ENCODE measurements around the gene BOC. TPM values are rescaled to one million over a fixed set of nuclear protein-coding genes. Genes with fewer than 3 reads are reported as not detected.

The BOC gene
- total and polyA plus RNA-seq, 2 of the 8 experiments (the other 6 are each of a cell fraction or from before 2014, with no cell fraction given): 6.9 to 9.3 TPM

DNA sequence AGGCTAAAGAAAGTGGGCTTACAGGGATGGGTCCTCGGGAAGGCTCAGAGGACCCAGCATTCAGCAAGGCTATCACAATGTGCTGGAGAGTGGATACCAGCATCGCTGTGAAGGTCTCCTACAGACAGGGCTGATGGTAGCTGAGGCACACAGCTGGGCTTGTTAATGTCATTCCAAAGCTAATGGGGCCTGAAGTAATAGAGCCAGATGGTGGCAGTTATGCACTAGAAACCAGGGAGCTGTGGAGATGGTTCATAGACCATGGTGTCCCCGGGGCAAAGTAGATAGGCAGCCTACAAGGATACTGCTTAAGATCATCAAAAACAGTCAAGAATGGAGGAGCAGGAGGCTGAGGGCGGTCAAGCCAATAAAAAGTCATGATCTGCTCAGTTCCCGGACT lies 24.8 kb upstream of the BOC start:
- no peak overlapping the region for H3K4ac ChIP-seq (replicated peaks; ENCODE audit: insufficient read length, low read depth, low read length)
- no peak for FAIRE-seq
- H3K27me3 ChIP-seq (replicated peaks in 1 of 4; ENCODE audit: control insufficient read depth in 3 of 4, extremely low read depth in 1 of 4, insufficient read depth in 3 of 4, low read length in 3 of 4): peaks cover 0 to 2% (median 0%) of the 10 kb centered on the region in 4 experiments; a peak in 1 of 7 replicates
- no peak overlapping the region for H2BK20ac ChIP-seq (ENCODE audit: low read length)
- ChIA-PET POLR2A (ENCODE audit: partially characterized antibody) (no interaction called here), CTCF (ENCODE audit: partially characterized antibody) (interaction anchor here (1.2 to 1.4 kb wide), 3 partner anchors 8 to 63 kb away, joined by 3 to 6 read pairs (median 4); no protein-coding TSS in a partner anchor)
- no peak overlapping the region for H2AFZ ChIP-seq (ENCODE audit: low read length)
- no peak for DNase-seq (ENCODE audit: low read depth in 1 of 2, low spot score in 2 of 2)
- no peak overlapping the region for H3K18ac ChIP-seq (ENCODE audit: extremely low read depth, low read length)
- H3K9ac ChIP-seq (replicated peaks in 1 of 4; ENCODE audit: extremely low read depth in 1 of 4, low read depth in 3 of 4, low read length in 3 of 4): no peak overlapping the region
- TF ChIP-seq CHD1 (IDR thresholded peaks at IDR 0.05; ENCODE audit: low read depth, low read length) (no peak), TAF1 (IDR thresholded peaks at IDR 0.05; ENCODE audit: low read depth, low read length) (no peak), ASH2L (IDR thresholded peaks at IDR 0.05; ENCODE audit: low read length) (no peak), SIX5 (IDR thresholded peaks at IDR 0.05; ENCODE audit: low read depth, low read length) (no peak), MAFK (IDR thresholded peaks at IDR 0.05; ENCODE audit: low read depth, low read length) (no peak)
- H3K56ac ChIP-seq (replicated peaks; ENCODE audit: insufficient read length, low read depth, low read length): no peak overlapping the region
- H4K20me1 ChIP-seq (replicated peaks in 1 of 2; ENCODE audit: control insufficient read depth in 1 of 2, insufficient read depth in 2 of 2, low read length in 2 of 2): no peaks in the 10 kb centered on the region
- no peaks in the 10 kb centered on the region for H3K4me1 ChIP-seq (replicated peaks in 1 of 4; ENCODE audit: control insufficient read depth in 3 of 4, insufficient read depth in 4 of 4, low read length in 3 of 4)
- H2BK12ac ChIP-seq (ENCODE audit: low read depth, low read length): no peak overlapping the region
- H3K23ac ChIP-seq (ENCODE audit: insufficient read length): no peak overlapping the region
- no peak overlapping the region for H3K4me2 ChIP-seq (ENCODE audit: insufficient read depth in 1 of 2, low read depth in 2 of 2, low read length in 2 of 2)
- H3K4me3 ChIP-seq (ENCODE audit: extremely low read depth in 1 of 4, insufficient read depth in 2 of 4, low read depth in 3 of 4, low read length in 4 of 4): no peak overlapping the region
- H4K5ac ChIP-seq (ENCODE audit: insufficient read length, low read depth, low read length): no peak overlapping the region
- no peak overlapping the region for H2BK120ac ChIP-seq (replicated peaks; ENCODE audit: low read depth, low read length)
- H2BK5ac ChIP-seq (ENCODE audit: low read depth, low read length): no peak overlapping the region
- no peaks in the 10 kb centered on the region for H3K9me3 ChIP-seq (ENCODE audit: insufficient read depth in 2 of 2, low read depth in 1 of 2, low read length in 1 of 2)
- H3K79me1 ChIP-seq (ENCODE audit: low read depth, low read length): no peaks in the 10 kb centered on the region
- H4K91ac ChIP-seq (replicated peaks; ENCODE audit: insufficient read length, low read length): no peak overlapping the region
- no peaks in the 10 kb centered on the region for H3K79me2 ChIP-seq (ENCODE audit: control insufficient read depth in 1 of 2, insufficient read depth in 2 of 2, low read length in 2 of 2)
- no peaks in the 10 kb centered on the region for H3K23me2 ChIP-seq (ENCODE audit: low read depth, low read length)
- no peak overlapping the region for H2BK15ac ChIP-seq (ENCODE audit: low read length)
- no peak overlapping the region for H2AK5ac ChIP-seq (ENCODE audit: low read depth, low read length)
- WGBS, 2 experiments (ENCODE audit: extremely low coverage in 1 of 2, insufficient coverage in 1 of 2, insufficient read length in 1 of 2, insufficient replicate concordance in 2 of 2, low coverage in 1 of 2, low lambda C conversion rate in 2 of 2, missing lambda C conversion rate in 1 of 2): 90% methylated on average over 5 of the region's 5 CpGs; no CpG with 5 or more reads in 1 of the 2 experiments
- H4K8ac ChIP-seq (ENCODE audit: extremely low read depth, insufficient read depth, low read length): no peak overlapping the region
- no peaks in the 10 kb centered on the region for H3K36me3 ChIP-seq (ENCODE audit: control insufficient read depth in 2 of 4, insufficient read depth in 4 of 4, low read length in 3 of 4)
- no peak overlapping the region for H3K14ac ChIP-seq (ENCODE audit: insufficient read length)
- no peak overlapping the region for H3K27ac ChIP-seq (ENCODE audit: low read depth, low read length)
